NCI-H1417 (cell line): ENCODE results near the gene METRNL.
"Not testable (repeated sequence)": the region's sequence is repeated elsewhere in the genome, so short reads cannot be mapped to it uniquely, and the experiment has no call there.

ENCODE experiments used
- DNase-seq, 3 experiments: peaks; one replicate each; lab custom pipeline; 2025; lab: John Stamatoyannopoulos, UW

Gene METRNL

DNA sequence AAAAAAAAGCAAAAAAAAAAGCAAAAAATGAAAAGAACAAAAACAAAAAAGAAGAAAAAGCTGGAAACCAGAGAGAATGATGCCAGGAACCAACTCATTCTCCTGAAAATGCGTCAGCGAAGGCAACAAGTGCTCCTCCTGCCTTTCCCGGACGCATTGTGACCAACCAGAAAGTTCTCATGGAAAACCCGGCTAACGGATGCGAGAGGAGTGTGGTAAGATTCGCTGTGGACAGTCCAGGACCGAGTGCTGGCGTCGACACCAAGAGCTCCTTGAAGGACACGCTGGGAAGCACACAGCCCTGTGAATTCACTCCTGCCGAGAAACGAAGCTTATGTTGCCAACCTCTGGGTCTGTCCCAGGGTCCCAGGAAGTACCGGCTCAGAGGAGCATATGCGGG, 43.4 kb downstream of the METRNL start:
- DNase-seq = no peak

DNA sequence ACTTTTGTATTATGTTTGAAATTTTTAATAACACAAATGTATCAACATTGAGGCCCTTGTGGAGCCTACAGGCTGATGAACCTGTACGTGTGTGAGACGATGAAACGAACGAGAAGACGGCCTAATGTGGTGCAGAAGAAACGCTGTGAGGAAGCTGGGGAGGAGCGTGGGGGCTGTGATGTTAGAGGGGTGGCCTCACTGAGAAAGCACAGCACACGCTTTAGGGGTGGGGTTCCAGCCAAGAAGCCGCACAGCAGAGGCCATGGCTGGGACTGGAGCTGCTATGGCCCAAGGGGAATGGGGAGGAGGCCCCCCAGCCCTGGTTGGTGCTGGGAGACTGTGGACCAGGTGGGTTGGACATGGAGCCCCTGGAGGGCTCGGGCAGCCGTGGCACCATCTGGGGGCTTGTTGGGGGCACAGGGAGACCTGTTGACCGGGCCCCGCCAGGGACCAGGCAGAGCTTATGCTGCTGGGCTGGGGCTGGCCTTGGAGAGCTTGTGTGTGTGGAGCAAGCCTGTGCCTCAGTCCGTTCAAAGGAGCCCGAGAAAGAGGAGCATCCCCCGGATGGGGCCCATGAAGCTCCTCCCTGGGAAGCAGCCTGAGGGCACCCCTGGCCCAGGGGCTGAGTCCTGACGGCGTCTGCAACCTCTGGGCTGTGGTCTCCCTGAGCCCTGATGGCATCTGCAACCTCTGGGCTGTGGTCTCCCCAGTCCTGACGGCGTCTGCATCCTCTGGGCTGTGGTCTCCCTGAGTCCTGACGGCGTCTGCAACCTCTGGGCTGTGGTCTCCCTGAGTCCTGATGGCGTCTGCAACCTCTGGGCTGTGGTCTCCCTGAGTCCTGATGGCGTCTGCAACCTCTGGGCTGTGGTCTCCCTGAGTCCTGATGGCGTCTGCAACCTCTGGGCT, 44.7 kb downstream of the METRNL start:
- DNase-seq = no peak

DNA sequence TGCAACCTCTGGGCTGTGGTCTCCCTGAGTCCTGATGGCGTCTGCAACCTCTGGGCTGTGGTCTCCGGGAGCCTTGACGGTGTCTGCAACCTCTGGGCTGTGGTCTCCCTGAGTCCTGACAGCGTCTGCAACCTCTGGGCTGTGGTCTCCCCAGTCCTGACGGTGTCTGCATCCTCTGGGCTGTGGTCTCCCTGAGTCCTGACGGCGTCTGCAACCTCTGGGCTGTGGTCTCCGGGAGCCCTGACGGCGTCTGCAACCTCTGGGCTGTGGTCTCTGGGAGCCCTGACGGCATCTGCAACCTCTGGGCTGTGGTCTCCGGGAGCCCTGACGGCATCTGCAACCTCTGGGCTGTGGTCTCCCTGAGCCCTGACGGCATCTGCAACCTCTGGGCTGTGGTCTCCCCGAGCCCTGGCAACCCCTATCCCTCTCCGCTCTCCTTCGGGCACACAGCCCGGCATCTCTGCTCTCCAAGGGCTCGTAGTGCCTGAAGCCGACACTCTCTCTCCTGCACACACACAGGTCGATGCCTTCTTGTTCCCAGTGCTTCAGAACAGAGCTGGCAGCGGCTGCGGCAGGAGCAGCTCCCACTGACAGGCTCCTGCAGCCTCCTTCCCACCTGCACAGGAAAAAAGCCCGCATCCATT, 45.6 kb downstream of the METRNL start:
- DNase-seq = peak in 2 of 3 experiments; percentile 24 to 56

DNA sequence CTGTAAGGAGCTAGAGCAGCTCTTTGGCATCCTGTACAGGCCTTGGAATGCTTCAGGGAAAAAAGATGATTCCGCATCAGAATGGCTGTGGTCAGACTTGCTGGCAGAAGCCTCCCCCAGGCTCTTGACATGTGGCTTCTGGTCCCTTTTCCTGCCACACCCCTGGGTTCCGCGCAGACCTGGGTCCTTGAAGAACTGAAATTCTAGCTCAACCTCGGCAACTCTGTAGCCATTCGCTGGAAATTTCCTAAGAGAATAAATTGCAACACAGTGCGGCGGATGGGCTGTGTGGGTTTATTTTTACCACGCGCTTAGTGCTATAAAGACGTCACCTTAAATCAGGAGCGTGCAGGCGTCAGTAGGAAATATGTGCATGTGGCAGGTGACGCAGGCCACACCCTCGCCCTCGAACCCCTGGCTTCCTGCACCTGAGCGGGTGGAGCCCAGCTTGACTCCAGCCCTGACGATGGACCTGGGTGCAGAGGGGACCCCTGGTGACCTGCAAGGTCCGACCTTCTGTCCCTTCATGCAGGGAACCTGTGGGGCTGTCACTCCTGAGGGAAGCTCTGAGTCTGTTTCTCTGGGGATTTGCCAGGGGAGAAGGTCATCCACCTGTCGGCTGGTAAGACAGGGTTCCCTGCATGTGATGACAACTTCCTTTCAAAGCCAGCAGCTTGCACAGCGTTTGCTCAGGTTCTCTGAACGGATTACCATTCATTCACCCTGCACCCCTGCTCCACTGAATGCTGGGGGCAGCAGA, 46.3 kb downstream of the METRNL start:
- peak; percentile 40 to 62 (median 57) for DNase-seq

DNA sequence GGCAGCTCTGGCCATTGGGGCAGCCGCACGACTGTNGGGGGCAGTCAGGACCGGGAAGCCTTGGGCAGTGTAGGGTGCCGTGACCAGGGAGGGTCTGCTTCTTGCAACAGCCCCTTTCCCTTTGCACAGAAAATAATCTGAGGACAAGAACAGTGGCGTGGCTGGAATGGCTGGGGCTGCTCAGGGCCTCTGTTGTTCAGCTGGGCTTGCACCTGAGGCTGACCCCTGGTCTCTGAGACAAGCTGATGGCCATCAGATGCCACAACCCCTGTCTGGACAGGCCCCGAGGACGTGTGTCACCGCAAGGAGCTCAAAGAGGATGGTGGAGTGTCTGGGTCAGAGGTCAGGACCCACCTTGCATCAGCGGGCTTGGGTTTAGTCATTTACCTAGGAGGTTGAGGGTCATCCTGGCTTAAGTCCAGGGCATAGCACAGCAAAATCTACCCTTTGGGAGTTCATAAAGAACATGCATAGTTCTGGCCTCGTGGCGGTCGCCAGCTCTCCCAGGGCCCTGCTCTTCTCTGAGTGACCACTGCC, 46.9 kb downstream of the METRNL start:
- no peak for DNase-seq

DNA sequence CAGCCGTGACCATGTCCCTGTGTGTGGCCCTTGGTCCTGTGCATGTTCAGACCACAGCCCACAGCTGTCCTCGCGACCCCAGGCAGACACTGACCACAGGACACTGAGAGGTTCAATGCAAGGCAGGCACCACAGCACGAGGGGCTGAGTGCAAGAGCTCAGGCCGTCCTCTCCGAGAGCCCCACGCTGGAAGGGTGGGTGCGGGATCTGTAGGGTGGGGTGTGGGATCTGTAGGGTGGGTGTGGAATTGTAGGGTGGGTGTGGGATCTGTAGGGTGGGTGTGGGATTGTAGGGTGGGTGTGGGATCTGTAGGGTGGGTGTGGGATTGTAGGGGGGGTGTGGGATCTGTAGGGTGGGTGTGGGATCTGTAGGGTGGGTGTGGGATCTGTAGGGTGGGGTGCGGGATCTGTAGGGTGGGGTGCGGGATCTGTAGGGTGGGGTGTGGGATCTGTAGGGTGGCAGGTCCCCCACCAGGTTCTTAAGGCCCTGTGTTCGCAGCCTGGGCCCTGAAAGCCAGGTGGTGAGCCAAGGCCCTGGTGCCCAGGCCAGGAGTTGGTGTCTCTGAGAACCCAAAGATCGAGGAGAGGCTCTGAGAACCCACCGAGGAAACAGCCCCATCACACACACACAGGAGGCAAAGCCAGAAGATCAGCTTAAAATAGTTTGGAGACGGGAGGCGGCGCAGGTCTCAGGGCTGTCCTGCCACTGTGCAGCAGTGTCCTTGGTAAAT, 48.2 kb downstream of the METRNL start:
- DNase-seq = no peak

DNA sequence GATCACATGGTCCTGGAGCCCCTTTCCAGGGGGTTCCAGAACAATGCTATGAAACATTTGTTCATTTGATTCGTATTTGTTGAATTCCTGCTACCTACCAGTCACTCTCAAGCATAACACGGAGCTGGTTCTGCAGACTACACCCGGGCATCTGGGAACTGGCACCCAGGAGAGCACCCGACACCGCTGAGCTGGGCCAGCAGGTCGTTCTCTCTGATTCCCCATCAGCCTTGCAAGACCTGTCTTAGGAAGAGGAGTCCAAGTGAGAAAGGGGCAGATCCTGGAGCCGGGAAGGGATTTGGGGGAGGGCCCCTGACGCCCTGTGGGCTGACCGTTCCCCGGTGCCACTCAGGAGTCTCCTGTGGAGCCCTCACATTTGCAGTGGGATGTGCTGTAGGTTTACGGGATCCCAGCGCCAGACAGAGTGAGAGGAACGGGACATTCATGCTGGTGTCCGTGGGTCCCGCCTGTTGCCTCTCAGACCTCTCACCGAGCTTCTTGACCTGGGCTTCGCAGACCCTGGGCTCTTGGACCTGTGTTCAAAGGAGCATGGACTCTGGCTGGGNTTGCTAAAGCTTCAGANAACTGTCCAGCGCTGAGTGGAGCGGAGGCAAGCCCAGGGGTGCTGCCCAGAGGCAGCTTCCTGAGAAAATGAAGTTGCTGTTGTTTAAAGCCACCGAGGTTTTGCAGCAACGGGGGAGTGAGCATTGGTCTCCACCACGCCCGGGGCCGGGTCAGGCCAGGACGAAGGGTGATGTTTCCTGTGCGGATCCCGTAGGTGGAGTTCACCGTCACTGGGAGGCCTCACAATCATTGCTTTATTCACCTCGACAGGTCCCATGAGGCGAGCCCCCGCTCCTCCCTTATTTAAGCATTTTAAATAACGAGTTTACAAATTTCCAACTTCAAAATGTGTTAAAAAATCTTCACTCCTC, 49.2 kb downstream of the METRNL start:
- no peak for DNase-seq

DNA sequence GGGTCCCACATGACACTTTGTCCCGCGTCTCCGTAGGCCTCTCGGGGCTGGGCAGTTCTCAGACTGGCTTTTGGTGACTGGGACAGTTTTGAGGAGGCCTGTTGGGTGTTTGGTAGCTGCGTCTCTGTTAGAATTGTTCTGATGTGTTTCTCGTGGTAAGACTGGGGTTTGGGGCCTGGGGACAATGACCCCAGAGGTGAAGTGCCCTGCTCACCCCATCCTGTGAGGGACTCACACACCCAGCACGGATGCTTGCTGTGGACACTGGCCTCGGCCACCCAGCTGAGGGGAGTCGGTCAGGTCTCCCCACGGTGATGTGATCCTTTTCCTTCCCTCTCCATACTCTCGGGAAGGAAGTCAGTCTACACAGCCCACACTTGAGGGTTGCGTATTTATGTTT, 50.3 kb downstream of the METRNL start:
- no peak for DNase-seq

DNA sequence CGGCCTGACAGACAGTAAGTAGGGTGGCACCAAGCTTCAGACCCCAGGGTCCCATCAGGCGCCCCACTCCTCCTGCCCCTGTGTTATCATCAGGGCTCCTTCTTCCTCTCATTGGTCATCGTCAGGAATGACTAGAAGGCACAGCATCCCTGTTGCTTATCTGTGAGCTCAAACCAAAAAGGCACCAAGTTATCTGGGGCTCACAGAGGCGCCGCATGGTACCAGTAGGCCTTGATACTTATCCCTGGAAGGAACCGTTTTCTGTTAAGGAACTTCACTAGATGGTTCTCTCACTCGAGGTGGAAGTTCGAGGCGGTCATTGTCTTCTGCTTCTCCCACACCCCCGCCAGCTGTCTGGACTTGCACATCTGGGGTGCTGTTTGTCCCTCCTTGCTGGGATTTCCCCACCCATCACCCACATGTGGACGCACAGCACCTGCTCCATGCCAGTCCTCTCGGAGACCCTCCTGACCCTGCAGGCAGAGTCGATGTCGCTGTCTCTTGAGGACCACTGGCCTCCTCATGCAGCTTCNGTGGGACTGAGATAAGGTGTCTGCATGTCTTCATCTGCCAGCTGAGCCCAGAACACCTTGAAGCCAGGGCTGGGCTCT, 52.1 kb downstream of the METRNL start:
- DNase-seq = no peak

DNA sequence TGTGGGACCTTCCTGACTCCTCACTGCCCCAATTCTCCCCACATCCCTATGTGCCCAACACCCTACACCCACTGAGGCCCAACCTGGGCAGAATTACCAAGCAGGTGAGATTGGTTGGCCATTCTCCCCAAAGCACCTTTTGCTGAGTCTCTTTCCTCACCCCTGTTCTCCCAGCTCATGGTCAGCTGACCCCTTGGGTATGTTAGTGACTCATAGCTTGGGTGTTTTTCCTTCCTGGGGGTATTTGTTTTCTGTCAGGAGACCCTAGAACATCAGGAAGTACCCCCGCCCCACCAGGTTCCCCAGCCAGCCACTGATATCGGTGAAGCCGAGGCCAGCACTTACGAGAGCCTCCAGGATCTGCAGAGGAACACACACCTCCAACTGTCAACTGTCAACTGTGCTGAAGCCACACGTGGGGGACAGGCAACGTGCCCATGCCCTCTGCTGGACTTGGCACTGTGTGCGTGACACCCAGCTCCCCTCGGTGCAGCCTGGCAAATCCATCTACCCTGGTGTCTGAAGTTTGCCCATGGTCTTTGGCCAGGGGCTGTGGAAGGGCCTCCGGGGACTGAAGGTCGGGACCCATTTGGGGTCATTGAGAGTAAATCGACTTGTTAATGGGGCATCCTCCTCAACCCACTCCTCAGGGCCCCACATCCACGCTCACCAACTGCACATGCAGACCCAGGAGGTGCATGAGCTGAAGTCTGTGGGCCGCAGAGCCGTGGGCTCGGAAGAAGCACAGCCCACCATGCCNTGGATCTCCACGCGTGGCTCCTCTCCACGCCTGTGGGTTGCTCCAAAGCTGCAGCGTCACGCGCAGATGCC, 53.1 kb downstream of the METRNL start:
- no peak for DNase-seq

DNA sequence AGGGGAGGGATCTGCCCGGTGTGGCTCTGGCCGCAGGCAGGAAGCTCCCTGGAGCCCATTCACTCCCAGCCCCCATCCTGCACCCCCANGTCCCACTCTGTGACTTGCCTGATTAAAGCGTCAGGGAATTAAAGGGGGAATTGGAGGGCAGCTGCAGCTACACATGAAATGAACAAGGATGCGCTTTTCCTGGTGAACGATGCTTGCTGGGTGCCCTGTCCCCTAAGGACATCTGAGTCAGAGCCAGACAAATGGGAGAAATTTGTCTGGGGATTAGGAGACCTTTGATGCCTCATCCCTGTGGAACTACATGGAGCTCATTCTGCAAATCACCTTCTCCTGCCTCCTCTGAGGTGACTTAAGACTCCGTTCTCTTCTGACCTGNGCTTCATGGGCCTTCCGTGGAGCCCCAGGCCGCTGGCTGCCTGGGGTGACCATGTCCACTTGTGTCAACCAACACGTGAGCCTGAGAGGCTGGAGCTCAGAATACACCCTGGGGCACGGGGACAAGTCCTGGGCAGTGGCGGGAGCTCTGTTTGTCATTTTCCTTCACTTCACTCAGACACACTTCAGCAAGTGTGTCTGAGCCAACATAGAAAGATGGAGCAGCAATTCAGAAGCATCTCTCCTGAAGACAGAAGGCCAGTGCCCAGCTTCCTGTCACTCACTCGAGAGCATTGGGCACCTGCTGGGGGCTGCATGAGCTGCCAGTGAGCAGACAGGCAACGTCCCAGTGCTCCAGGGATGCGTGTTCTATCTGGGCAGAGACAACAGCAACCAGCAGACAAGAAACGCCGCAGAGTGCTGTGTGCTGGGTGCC, 54.1 kb downstream of the METRNL start:
- DNase-seq = peak in 1 of 3 experiments; percentile 15

DNA sequence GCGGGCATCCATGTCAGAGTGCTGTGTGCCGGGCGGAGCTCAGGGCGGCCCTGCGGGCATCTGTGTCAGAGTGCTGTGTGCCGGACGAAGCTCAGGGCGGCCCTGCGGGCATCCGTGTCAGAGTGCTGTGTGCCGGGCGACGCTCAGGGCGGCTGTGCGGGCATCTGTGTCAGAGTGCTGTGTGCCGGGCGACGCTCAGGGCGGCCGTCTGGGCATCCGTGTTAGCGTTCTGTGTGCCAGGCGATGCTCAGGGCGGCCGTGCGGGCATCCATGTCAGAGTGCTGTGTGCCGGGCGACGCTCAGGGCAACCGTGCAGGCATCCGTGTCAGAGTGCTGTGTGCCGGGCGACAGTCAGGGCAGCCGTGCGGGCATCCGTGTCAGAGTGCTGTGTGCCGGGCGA, 55.0 kb downstream of the METRNL start:
- DNase-seq = not testable (repeated sequence)

DNA sequence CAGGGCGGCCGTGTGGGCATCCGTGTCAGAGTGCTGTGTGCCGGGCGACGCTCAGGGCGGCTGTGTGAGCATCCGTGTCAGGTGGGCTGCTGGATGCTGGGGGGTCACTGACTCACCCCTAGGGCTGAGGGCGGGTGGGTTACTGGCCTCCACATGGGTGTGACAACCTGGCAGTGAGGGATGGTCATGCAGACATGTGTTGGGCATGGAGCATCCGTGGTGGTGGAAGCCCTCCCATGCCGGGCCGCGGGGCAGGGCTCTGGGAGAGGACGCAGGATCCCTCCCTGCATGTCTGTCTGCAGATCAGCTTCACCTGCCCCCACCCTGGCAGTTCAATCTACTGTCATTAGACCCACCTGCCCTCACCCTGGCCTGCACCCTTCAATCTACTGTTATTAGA, 56.3 kb downstream of the METRNL start:
- DNase-seq = no peak

DNA sequence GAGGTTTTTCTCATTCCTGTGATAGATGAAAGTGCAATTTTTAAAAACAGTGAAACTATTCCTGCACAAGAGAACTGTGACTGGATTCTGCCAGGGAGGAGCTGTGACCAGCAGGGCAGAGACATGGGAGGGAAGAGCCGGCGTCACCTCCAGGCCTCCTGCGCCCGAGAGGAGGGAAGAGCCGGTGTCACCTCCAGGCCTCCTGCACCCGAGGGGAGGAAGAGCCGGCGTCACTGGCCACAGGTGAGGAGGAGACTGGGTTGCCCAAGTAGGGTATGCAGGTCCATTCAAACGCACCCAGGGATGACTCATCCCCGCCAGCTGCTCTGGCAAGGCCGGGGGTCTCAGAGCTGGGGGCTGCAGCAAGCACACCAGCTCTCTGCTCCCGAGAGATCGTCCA, 56.7 kb downstream of the METRNL start:
- DNase-seq = no peak

DNA sequence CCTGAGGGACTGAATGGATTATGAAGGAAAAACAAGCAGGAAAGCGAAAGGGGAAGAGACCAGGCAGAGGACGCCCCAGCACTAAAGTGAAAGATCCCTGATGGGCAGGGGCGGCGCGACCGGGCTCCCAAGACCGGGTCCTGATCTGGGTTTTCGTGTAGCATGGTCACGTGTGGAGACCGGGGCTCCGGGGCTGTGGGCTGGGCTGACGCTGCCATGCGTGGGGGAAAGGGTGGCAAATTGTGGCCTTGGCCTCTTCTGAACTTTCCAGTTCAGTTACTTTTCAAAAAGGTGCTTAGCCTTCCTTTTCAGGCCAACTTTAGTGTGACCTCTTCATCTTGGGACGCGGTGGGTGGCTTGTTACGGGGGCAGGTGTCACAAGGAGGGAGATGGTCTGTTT, 57.5 kb downstream of the METRNL start:
- DNase-seq = no peak

DNA sequence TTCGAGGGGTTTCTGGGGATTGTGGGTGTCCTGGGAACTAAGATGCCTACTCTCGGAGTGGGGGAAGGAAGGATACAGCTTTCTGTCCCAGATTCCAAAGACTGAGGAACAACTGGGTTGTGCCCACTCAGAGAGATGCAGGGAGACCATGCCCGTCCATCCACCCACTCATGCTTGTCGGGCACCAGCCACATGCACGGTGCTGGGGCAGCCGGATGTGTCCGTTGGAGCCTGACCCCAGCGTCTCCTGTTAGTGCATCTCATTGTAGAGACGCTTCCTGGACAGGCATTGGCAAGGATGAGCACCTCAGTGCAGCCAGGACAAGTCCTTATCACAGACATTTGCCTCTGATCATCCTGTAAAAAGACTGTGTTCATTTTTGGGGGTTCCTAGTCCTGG, 58.1 kb downstream of the METRNL start:
- DNase-seq = no peak

DNA sequence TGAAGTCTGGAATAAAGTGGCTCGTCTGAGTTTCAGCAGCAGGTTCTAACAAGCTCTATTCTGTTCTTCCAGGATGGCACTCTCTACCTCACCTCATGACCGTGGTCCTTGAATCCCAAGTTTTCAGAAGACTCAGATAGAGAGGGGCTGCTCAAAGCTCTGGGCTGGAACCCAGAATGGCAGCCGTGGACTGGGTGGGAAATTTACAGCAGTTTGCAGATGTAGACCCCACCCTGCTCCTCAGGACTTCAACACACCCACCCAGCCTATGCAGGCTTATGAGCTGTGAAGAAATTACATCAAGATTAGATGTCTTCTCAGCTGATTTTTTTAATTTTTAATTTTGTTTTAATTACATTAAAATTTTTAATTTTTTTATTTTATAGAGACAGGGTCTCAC, 59.4 kb downstream of the METRNL start:
- DNase-seq = no peak

DNA sequence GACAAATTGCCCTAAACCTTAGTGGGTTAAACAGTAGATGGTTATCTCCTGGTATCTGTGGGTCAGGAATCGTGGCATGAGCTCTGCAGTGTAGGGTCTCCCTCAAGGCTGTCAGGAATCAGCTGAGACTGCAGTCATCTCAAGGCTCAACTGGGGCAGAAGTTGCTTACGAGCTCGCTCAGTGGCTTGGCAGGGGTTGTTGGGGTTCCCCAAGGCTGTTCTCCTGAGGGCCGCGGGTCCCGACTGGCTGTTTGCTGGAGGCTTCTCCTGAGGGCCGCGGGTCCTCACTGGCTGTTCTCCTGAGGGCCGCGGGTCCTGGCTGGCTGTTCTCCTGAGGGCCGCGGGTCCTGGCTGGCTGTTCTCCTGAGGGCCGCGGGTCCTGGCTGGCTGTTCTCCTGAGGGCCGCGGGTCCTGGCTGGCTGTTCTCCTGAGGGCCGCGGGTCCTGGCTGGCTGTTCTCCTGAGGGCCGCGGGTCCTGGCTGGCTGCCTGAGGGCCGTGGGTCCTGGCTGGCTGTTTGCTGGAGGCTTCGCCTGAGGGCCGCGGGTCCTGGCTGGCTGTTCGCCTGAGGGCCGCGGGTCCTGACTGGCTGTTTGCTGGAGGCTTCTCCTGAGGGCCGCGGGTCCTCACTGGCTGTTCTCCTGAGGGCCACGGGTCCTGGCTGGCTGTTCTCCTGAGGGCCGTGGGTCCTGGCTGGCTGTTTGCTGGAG, 60.3 kb downstream of the METRNL start:
- DNase-seq = not testable (repeated sequence)
